ENCODE measurements around the gene NKAPL. TPM values are rescaled to one million over a fixed set of nuclear protein-coding genes. Genes with fewer than 3 reads are reported as not detected.
"Not testable (repeated sequence)": the region's sequence is repeated elsewhere in the genome, so short reads cannot be mapped to it uniquely, and the experiment has no call there.

The NKAPL gene
- total and polyA plus RNA-seq, 2 experiments from 2014 or later = not detected

- Histone ChIP-seq H3K36me3 (peaks cover 31% of the 10 kb centered on the region), H3K27me3 (no peaks in the 10 kb centered on the region), H3K4me1 (ENCODE audit: low read depth) (peaks cover 3% of the 10 kb centered on the region), H3K4me3 (no peak overlapping the region), H3K27ac (no peak overlapping the region), H3K9me3 (ENCODE audit: low read depth) (no peaks in the 10 kb centered on the region)
- no peak for DNase-seq (ENCODE audit: low read depth in 1 of 2, low spot score in 1 of 2)
- no peak for TF ChIP-seq CTCF (IDR thresholded peaks at IDR 0.05; ENCODE audit: low read depth, low read length)
Observed at GRCh38 chr6:28282926-28283325, 23.8 kb downstream of the NKAPL start.

DNA sequence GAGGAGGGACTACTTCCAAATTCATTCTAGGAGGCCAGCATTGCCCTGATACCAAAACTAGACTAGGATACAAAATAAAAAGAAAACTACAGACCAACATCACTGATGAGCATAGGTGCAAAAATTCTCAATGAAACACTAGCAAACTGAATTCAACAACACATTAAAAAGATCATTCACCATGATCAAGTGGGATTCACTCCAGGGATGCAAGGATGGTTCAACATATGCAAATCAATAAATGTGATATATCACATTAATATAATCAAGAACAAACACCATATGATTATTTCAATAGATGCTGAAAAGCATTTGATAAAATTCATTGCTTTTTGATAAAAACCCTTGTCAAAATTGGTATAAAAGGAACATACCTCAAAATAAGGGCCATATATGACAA, 32.5 kb downstream of the NKAPL start:
- H3K36me3 ChIP-seq = peaks cover 18% of the 10 kb centered on the region
- H3K27me3 ChIP-seq = no peaks in the 10 kb centered on the region
- no peaks in the 10 kb centered on the region for H3K4me1 ChIP-seq (ENCODE audit: low read depth)
- H3K9me3 ChIP-seq (ENCODE audit: low read depth) = no peaks in the 10 kb centered on the region
- no peak overlapping the region for H3K4me3 ChIP-seq
- no peak for DNase-seq (ENCODE audit: low read depth in 1 of 2, low spot score in 1 of 2)
- H3K27ac ChIP-seq = no peak overlapping the region
- TF ChIP-seq CTCF (IDR thresholded peaks at IDR 0.05; ENCODE audit: low read depth, low read length) = no peak

- Histone ChIP-seq H3K36me3 (peaks cover 18% of the 10 kb centered on the region), H3K9me3 (ENCODE audit: low read depth) (no peaks in the 10 kb centered on the region), H3K27ac (no peak overlapping the region), H3K4me1 (ENCODE audit: low read depth) (no peaks in the 10 kb centered on the region), H3K4me3 (no peak overlapping the region), H3K27me3 (no peaks in the 10 kb centered on the region)
- no peak for DNase-seq (ENCODE audit: low read depth in 1 of 2, low spot score in 1 of 2)
- no peak for TF ChIP-seq CTCF (IDR thresholded peaks at IDR 0.05; ENCODE audit: low read depth, low read length)
Observed at GRCh38 chr6:28295326-28295725, 36.2 kb downstream of the NKAPL start.

DNA sequence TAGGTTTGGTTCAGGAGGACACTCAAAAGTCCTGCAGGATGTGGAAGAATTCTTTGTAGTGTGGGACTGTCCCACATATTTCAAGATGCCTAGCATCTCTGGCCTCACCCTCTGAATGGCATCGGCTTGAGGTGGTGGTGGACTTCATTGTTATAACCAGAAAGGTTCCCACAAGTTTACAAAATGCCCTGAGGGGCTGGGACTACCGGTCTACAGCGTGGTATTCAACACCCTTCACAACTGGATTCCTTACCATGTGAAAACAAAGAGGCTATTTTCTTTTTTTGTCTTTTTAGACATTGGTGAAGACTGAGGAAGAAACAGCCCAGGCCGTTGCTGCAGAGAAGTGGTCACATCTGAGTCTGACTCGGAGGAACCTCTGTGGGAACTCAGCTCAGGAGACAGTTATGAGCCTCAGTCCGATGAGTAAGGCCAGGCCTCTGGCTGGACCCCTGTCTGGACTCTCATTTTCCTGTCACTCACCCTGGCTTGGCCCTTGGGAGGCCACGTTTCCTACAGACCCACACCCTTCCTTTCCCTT, 37.5 kb downstream of the NKAPL start:
- no peak overlapping the region for H3K27ac ChIP-seq
- TF ChIP-seq CTCF (IDR thresholded peaks at IDR 0.05; ENCODE audit: low read depth, low read length) = no peak
- H3K9me3 ChIP-seq (ENCODE audit: low read depth) = no peaks in the 10 kb centered on the region
- no peak for DNase-seq (ENCODE audit: low read depth in 1 of 2, low spot score in 1 of 2)
- H3K27me3 ChIP-seq = no peaks in the 10 kb centered on the region
- H3K36me3 ChIP-seq = peaks cover 30% of the 10 kb centered on the region
- H3K4me1 ChIP-seq (ENCODE audit: low read depth) = no peaks in the 10 kb centered on the region
- H3K4me3 ChIP-seq = no peak overlapping the region

DNA sequence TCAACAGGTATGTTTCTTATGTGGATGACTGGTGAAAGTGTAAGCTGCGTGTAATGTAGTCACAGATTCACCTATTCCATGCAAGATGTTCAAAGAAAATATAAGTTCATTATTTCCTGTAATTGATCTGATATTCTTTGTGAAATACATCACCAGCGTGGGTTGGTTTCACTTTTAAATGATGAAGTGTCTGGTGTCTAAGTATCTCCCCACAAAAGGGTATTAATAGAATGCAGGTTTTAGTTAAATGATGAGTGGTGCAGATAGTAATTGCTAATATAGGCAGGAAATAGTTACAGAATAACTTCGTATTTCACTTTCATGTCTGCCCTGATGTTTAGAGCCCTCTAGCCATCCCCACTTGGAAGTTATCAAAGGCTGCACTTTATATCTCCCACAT, 44.5 kb downstream of the NKAPL start:
- no peak for TF ChIP-seq CTCF (IDR thresholded peaks at IDR 0.05; ENCODE audit: low read depth, low read length)
- H3K36me3 ChIP-seq = peaks cover 13% of the 10 kb centered on the region
- H3K4me3 ChIP-seq = no peak overlapping the region
- H3K9me3 ChIP-seq (ENCODE audit: low read depth) = no peaks in the 10 kb centered on the region
- H3K4me1 ChIP-seq (ENCODE audit: low read depth) = no peaks in the 10 kb centered on the region
- no peak overlapping the region for H3K27ac ChIP-seq
- DNase-seq (ENCODE audit: low read depth in 1 of 2, low spot score in 1 of 2) = no peak
- H3K27me3 ChIP-seq = no peaks in the 10 kb centered on the region

DNA sequence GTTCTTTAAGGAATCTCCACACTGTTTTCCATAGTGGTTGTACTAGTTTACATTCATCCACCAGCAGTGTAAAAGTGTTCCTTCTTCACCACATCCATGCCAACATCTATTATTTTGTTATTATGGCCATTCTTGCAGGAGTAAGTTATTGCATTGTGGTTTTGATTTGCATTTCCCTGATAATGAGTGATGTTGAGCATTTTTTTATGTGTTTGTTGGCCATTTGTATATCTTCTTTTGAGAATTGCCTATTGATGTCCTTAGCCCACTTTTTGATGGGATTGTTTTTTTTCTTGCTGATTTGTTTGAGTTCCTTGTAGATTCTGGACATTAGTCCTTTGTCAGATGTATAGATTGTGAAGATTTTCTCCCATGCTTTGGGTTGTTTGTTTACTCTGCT, 47.3 kb downstream of the NKAPL start:
- not testable (repeated sequence) for DNase-seq (ENCODE audit: low read depth in 1 of 2, low spot score in 1 of 2); H3K4me3 ChIP-seq; H3K27me3 ChIP-seq; H3K4me1 ChIP-seq (ENCODE audit: low read depth); H3K9me3 ChIP-seq (ENCODE audit: low read depth); H3K36me3 ChIP-seq; H3K27ac ChIP-seq

Other genes with a start within 250 kb of the NKAPL start
- gene ZNF165, start 178.7 kb upstream of the NKAPL start, total RNA-seq = 0.95 and 1.6 TPM in 2 replicates
- gene ZNF165, start 178.7 kb upstream of the NKAPL start, polyA plus RNA-seq = 1.8 and 1.9 TPM in 2 replicates
- gene ZSCAN16, start 134.7 kb upstream of the NKAPL start, total RNA-seq = 7.4 and 10.3 TPM in 2 replicates
- 7.4 and 9.3 TPM in 2 replicates for gene ZSCAN16, start 134.7 kb upstream of the NKAPL start, polyA plus RNA-seq
- 24.8 and 58.3 TPM in 2 replicates for gene ZKSCAN8, start 117.4 kb upstream of the NKAPL start, total RNA-seq
- 11.0 and 16.2 TPM in 2 replicates for gene ZKSCAN8, start 117.4 kb upstream of the NKAPL start, polyA plus RNA-seq
- 18.6 and 21.8 TPM in 2 replicates for gene ZSCAN9, start 34.0 kb upstream of the NKAPL start, total RNA-seq
- gene ZSCAN9, start 34.0 kb upstream of the NKAPL start, polyA plus RNA-seq = 14.4 and 15.4 TPM in 2 replicates
- gene ZKSCAN4, start 7.0 kb upstream of the NKAPL start, total RNA-seq = 7.9 and 8.4 TPM in 2 replicates
- 6.8 and 7.1 TPM in 2 replicates for gene ZKSCAN4, start 7.0 kb upstream of the NKAPL start, polyA plus RNA-seq
- 23.7 and 37.9 TPM in 2 replicates for gene ZSCAN26, start 7.8 kb downstream of the NKAPL start, total RNA-seq
- 20.2 and 25.3 TPM in 2 replicates for gene ZSCAN26, start 7.8 kb downstream of the NKAPL start, polyA plus RNA-seq
- 7.5 and 8.2 TPM in 2 replicates for gene PGBD1, start 22.3 kb downstream of the NKAPL start, total RNA-seq
- gene PGBD1, start 22.3 kb downstream of the NKAPL start, polyA plus RNA-seq = 6.0 and 8.2 TPM in 2 replicates
- gene ZSCAN31, start 76.9 kb downstream of the NKAPL start, total RNA-seq = 5.0 and 8.1 TPM in 2 replicates
- 3.8 and 6.8 TPM in 2 replicates for gene ZSCAN31, start 76.9 kb downstream of the NKAPL start, polyA plus RNA-seq
- gene ZKSCAN3, start 90.7 kb downstream of the NKAPL start, total RNA-seq = 11.2 and 13.3 TPM in 2 replicates
- 7.2 and 7.8 TPM in 2 replicates for gene ZKSCAN3, start 90.7 kb downstream of the NKAPL start, polyA plus RNA-seq
- 7.6 and 12.0 TPM in 2 replicates for gene ZSCAN12, start 140.4 kb downstream of the NKAPL start, total RNA-seq
- 7.0 and 7.3 TPM in 2 replicates for gene ZSCAN12, start 140.4 kb downstream of the NKAPL start, polyA plus RNA-seq
- 6.9 and 11.3 TPM in 2 replicates for gene ZSCAN23, start 184.2 kb downstream of the NKAPL start, total RNA-seq
- gene ZSCAN23, start 184.2 kb downstream of the NKAPL start, polyA plus RNA-seq = 0.90 and 4.9 TPM in 2 replicates

Data from cardiac muscle cell (in vitro differentiated cells and primary cell).